ENCODE results near the gene LINGO3.

The LINGO3 gene

DNA sequence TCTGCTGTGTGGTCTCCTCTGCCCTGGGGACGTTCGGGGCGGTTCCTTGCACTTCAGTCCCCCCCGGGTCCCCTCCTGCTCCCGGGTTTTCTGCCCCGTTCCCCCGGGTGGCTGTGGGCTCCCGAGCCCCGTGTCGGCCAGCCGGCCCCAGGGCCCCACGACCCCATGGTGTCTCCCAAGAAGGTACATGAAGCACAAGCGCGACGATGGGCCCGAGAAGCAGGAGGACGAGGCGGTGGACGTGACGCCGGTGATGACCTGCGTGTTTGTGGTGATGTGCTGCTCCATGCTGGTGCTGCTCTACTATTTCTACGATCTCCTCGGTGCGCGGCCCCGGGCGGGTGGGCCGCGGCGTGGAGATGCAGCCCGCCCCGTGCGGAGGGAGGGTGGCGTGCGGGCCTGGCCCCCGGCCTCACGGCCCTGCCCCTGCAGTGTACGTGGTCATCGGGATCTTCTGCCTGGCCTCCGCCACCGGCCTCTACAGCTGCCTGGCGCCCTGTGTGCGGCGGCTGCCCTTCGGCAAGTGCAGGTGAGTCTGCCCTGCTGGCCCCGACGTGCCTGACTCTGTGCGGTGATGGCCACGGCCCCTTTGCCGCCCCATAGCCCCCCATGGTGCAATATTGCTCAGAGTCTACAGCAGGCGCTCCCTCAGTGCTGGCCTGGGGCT is 31.8 kb upstream of the LINGO3 start:
- H3K4me3 ChIP-seq (ENCODE audit: low read depth, low read length), result no peak overlapping the region
- no peak for DNase-seq (ENCODE audit: low read depth)
- TF ChIP-seq CTCF (conservative IDR thresholded peaks at IDR 0.05; ENCODE audit: low read depth, low read length), result no peak

- H3K4me3 ChIP-seq (ENCODE audit: low read depth, low read length), result no peak overlapping the region
- DNase-seq (ENCODE audit: low read depth), result no peak
- no peak for TF ChIP-seq CTCF (conservative IDR thresholded peaks at IDR 0.05; ENCODE audit: low read depth, low read length)
Observed at GRCh38 chr19:2338751-2339643, 31.0 kb upstream of the LINGO3 start.

GRCh38 chr19:2338055-2338615 is 30.2 kb upstream of the LINGO3 start:
- TF ChIP-seq CTCF (conservative IDR thresholded peaks at IDR 0.05; ENCODE audit: low read depth, low read length), result no peak
- no peak for DNase-seq (ENCODE audit: low read depth)
- H3K4me3 ChIP-seq (ENCODE audit: low read depth, low read length), result no peak overlapping the region

DNA sequence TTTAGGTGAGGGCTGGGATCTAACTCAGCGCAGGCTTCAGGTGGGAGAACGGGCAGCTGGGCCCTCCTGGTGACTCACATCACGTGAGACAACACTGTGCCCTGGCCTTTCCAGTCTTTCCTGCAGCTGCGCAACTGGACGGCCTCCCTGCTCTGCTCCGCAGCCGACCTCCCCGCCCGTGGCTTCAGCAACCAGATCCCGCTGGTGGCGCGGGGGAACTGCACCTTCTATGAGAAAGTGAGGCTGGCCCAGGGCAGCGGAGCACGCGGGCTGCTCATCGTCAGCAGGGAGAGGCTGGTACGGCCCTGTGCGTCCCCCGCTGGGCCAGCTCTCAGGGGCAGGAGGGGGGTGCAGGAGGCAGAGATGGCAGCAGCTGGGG is 29.4 kb upstream of the LINGO3 start:
- no peak overlapping the region for H3K4me3 ChIP-seq (ENCODE audit: low read depth, low read length)
- DNase-seq (ENCODE audit: low read depth), result peak; percentile 74
- peak; percentile 46 for TF ChIP-seq CTCF (conservative IDR thresholded peaks at IDR 0.05; ENCODE audit: low read depth, low read length)

DNA sequence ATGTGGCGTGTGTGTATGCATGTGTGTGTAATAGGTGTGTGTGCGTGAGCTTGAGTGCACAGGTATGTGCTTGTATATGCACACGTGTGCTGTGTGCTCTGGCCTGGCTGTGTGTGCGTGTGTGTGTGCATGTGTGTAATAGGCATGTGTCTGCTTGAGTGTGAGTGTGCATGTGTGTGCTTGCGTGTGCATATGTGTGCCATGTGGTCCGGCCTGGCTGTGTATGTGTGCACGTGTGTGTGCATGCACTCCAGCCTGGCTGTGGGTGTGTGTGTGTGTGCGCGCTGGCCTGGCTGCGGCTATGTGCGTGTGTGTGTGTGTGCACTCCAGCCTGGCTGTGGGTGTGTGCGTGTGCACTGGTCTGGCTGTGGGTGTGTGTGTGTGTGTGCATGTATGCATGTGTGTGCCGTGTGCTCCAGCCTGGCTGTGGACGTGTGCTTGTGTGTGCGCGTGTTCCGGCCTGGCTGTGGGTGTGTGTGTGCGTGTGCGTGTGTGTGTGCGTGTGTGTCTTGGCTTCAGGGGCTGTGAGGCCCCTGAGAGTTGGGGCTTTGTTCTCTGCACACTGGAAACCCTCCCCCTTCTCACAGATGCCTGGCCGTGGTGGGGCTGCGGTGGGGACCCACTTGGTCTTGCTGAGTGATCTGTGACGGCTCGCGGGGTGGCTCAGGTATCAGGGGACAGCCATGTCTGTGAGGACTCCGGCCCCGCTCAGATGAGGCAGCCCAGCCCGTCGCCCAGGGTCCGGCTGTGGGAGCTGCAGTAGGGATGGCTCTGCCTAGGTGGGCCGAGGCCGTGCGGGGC is 28.8 kb upstream of the LINGO3 start:
- no peak for DNase-seq (ENCODE audit: low read depth)
- TF ChIP-seq CTCF (conservative IDR thresholded peaks at IDR 0.05; ENCODE audit: low read depth, low read length), result no peak
- H3K4me3 ChIP-seq (ENCODE audit: low read depth, low read length), result no peak overlapping the region

DNA sequence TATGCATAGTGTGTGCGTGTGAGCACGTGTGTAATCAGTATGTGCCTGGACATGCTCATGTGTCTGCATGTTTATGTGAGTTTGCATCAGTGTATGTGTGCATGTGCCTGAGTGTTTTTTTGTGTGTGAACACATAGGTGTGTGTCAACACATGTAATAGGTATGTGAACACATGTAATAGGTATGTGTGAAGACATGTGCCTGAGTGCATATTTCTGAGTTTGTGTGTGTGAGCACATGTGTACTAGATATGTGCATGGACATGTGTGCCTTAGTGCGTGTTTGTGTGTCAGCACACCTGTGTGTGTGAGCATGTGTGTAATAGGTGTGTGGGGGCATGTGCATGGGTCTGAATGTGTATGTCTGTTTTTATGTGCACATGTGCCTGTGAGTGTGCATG is 27.9 kb upstream of the LINGO3 start:
- DNase-seq (ENCODE audit: low read depth), result no peak
- H3K4me3 ChIP-seq (ENCODE audit: low read depth, low read length), result no peak overlapping the region
- TF ChIP-seq CTCF (conservative IDR thresholded peaks at IDR 0.05; ENCODE audit: low read depth, low read length), result no peak
